Raji (cell line): Measurements from ENCODE around the gene SOX15.

ENCODE experiments used
- POLR2A ChIP-seq: IDR thresholded peaks from 2 replicates; pipeline ENCODE4 v1.6.1; 2011; ENCODE audit warnings: low read depth, low read length, control low read depth; ENCODE audit not compliant: insufficient read depth

SOX15 gene

GRCh38 chr17:7589891-7590691, at the start of gene SOX15:
Gene SOX15 (minus strand): TSS chr17:7590094. CDS start chr17:7589676, 418 bp downstream.
- TF ChIP-seq POLR2A, result no peak

- no peak for TF ChIP-seq POLR2A
Measured at GRCh38 chr17:7636163-7636562, 46.3 kb upstream of the SOX15 start.

- TF ChIP-seq POLR2A, result no peak
Measured at GRCh38 chr17:7634384-7634783, 44.5 kb upstream of the SOX15 start.

- TF ChIP-seq POLR2A, result no peak
Measured at GRCh38 chr17:7633093-7633492, 43.2 kb upstream of the SOX15 start.

GRCh38 chr17:7632492-7632894, 42.6 kb upstream of the SOX15 start:
- 0 out of 2 replicates have a peak, but pooled peaks have one; percentile 24 for TF ChIP-seq POLR2A

GRCh38 chr17:7631398-7632380, 41.8 kb upstream of the SOX15 start:
- no peak for TF ChIP-seq POLR2A

GRCh38 chr17:7629939-7630571, 40.2 kb upstream of the SOX15 start, which contains the start of gene SHBG:
Gene SHBG (plus strand): TSS chr17:7630135. CDS start chr17:7630173, 38 bp downstream.
- no peak for TF ChIP-seq POLR2A

GRCh38 chr17:7627250-7628121, 37.6 kb upstream of the SOX15 start, which contains the start of gene SAT2:
Gene SAT2 (minus strand): TSS chr17:7627821. CDS start chr17:7627635, 186 bp downstream.
- peak; percentile 67 for TF ChIP-seq POLR2A

- TF ChIP-seq POLR2A, result no peak
Measured at GRCh38 chr17:7626956-7627249, 37.0 kb upstream of the SOX15 start.

GRCh38 chr17:7626307-7626706, 36.4 kb upstream of the SOX15 start:
- no peak for TF ChIP-seq POLR2A

- TF ChIP-seq POLR2A, result no peak
Measured at GRCh38 chr17:7623661-7624060, 33.8 kb upstream of the SOX15 start.

GRCh38 chr17:7620835-7621234, 30.9 kb upstream of the SOX15 start:
- no peak for TF ChIP-seq POLR2A

- no peak for TF ChIP-seq POLR2A
Measured at GRCh38 chr17:7618608-7619007, 28.7 kb upstream of the SOX15 start.

GRCh38 chr17:7615265-7615747, 25.4 kb upstream of the SOX15 start:
- TF ChIP-seq POLR2A, result peak; percentile 25; the same call in 1 of the 2 replicates

GRCh38 chr17:7614425-7615264, 24.8 kb upstream of the SOX15 start, which contains the start of gene FXR2:
Gene FXR2 (minus strand): TSS chr17:7614897. CDS start chr17:7614532, 365 bp downstream.
- TF ChIP-seq POLR2A, result peak; percentile 41
